HCT116 (cell line): ENCODE data around the gene CSTF3. TPM values are rescaled to one million over a fixed set of nuclear protein-coding genes. Genes with fewer than 3 reads are reported as not detected.

ENCODE experiments used
- ATAC-seq: fragments of 200-7000 bp; cut with Tn5 transposase; 2 replicates; pipeline ENCODE4 v1.9.1; 2020; ENCODE audit warnings: mild to moderate bottlenecking, moderate library complexity
- BruUV-seq: library from RNA; stranded (reverse); fragments of 400-500 nt; replicated peaks from 2 replicates; lab custom pipeline; 2021; lab: Mats Ljungman, UMichigan
- CTCF ChIA-PET: fragments of 300-600 bp; sonication (Branson Sonifier 250); formaldehyde crosslinking; loops from one replicate; lab custom pipeline; 2021; ENCODE audit warnings: antibody characterized with exemption; lab: Charles Lee
- POLR2A ChIA-PET: fragments of 300-600, 350-600 bp; sonication (Branson Sonifier 250); formaldehyde crosslinking; loops from one replicate; lab custom pipeline; 2021; ENCODE audit warnings: antibody characterized with exemption; lab: Charles Lee
- RAD21 ChIA-PET, 2 experiments: fragments of 300-600 bp; sonication (Branson Sonifier 250); formaldehyde crosslinking; loops; one replicate each; lab custom pipeline; 2023; ENCODE audit warnings: low total read pairs in 2 of 2; ENCODE audit not compliant: uncharacterized antibody in 2 of 2, unreplicated experiment in 2 of 2, low non-redundant PET in 1 of 2; lab: Charles Lee
- DNase-seq: peaks from one replicate; pipeline ENCODE4 v3.0.0-alpha.2; 2010; ENCODE audit warnings: low read depth, low spot score
- H2AFZ ChIP-seq: fragments of 200-600 bp; shearing (Covaris generic), sonication (generic); 2 replicates; pipeline ENCODE4 v1.6.1; 2017; ENCODE audit warnings: low read depth, mixed run types, mixed read lengths, antibody characterized with exemption, low read length; ENCODE audit not compliant: poor library complexity, severe bottlenecking
- H3K27ac ChIP-seq: 2 replicates; pipeline ENCODE4 v1.5.1; 2012; ENCODE audit warnings: low read depth, low read length
- H3K27me3 ChIP-seq: fragments of 200-600 bp; sonication (generic); 2 replicates; pipeline ENCODE4 v1.6.1; 2016; ENCODE audit warnings: mixed run types, low read length, mixed read lengths; ENCODE audit not compliant: insufficient read depth
- H3K36me3 ChIP-seq, 2 experiments: fragments of 200-500 bp in 1 of 2; fragments of 200-600 bp in 1 of 2; sonication (Bioruptor generic) in 1 of 2; sonication (generic) in 1 of 2; 2 replicates each; pipeline versions ENCODE4 v1.5.1 to v1.6.1; 2014 to 2016; ENCODE audit warnings: low read length in 2 of 2, inconsistent platforms in 1 of 2, mixed read lengths in 1 of 2, mixed run types in 1 of 2; ENCODE audit not compliant: insufficient read depth in 2 of 2, control insufficient read depth in 1 of 2
- H3K4me1 ChIP-seq, 2 experiments: fragments of 200-600 bp in 1 of 2; sonication (generic) in 1 of 2; 2 replicates each; pipeline versions ENCODE4 v1.5.1 to v1.6.1; 2012 to 2017; ENCODE audit warnings: low read length in 2 of 2, inconsistent platforms in 1 of 2, mild to moderate bottlenecking in 1 of 2, mixed read lengths in 1 of 2, mixed run types in 1 of 2, moderate library complexity in 1 of 2; ENCODE audit not compliant: insufficient read depth in 2 of 2, control insufficient read depth in 1 of 2
- H3K4me2 ChIP-seq: fragments of 200-600 bp; sonication (generic); 2 replicates; pipeline ENCODE4 v1.6.1; 2017; ENCODE audit warnings: mixed run types, low read length, mixed read lengths
- H3K4me3 ChIP-seq, 2 experiments: fragments of 200-600 bp in 1 of 2; sonication (generic) in 1 of 2; replicated peaks in 1 of 2; 2 replicates each; pipeline ENCODE4 v1.5.1; 2011 to 2016; ENCODE audit warnings: low read length in 2 of 2, control low read depth in 1 of 2, low read depth in 1 of 2, mild to moderate bottlenecking in 1 of 2, mixed read lengths in 1 of 2, mixed run types in 1 of 2
- H3K79me2 ChIP-seq: fragments of 200-600 bp; sonication (generic); 2 replicates; pipeline ENCODE4 v1.6.1; 2017; ENCODE audit warnings: mild to moderate bottlenecking, mixed run types, low read length, moderate library complexity, mixed read lengths; ENCODE audit not compliant: insufficient read depth
- H3K9ac ChIP-seq: fragments of 200-600 bp; sonication (generic); 2 replicates; pipeline ENCODE4 v1.6.1; 2016; ENCODE audit warnings: low read length, mixed read lengths
- H3K9me2 ChIP-seq: fragments of 200-600 bp; sonication (generic), shearing (Covaris generic); 2 replicates; pipeline ENCODE4 v1.6.1; 2017; ENCODE audit warnings: mixed run types, mild to moderate bottlenecking, moderate library complexity; ENCODE audit not compliant: insufficient read depth
- H3K9me3 ChIP-seq, 2 experiments: fragments of 200-500 bp in 1 of 2; fragments of 200-600 bp in 1 of 2; sonication (Bioruptor generic) in 1 of 2; sonication (generic) in 1 of 2; 2 replicates each; pipeline ENCODE4 v1.6.1; 2014 to 2017; ENCODE audit warnings: low read length in 2 of 2, mixed read lengths in 2 of 2, inconsistent platforms in 1 of 2, low read depth in 1 of 2, mild to moderate bottlenecking in 1 of 2, mixed run types in 1 of 2, moderate library complexity in 1 of 2; ENCODE audit not compliant: control insufficient read depth in 1 of 2, insufficient read depth in 1 of 2
- H4K20me1 ChIP-seq: fragments of 200-600 bp; sonication (generic), shearing (Covaris generic); 2 replicates; pipeline ENCODE4 v1.6.1; 2017; ENCODE audit warnings: mixed run types, mild to moderate bottlenecking, moderate library complexity; ENCODE audit not compliant: insufficient read depth
- CEBPB ChIP-seq: IDR thresholded peaks from 2 replicates; pipeline ENCODE4 v1.6.1; 2012; ENCODE audit warnings: low read depth
- CTCF ChIP-seq, 3 experiments: fragments of 200-600 bp in 1 of 3; sonication (generic) in 1 of 3; IDR thresholded peaks in 2 of 3; conservative IDR thresholded peaks in 1 of 3; 2 replicates each; pipeline ENCODE4 v1.5.1; 2012 to 2017; ENCODE audit warnings: low read depth in 2 of 3, low read length in 2 of 3, antibody characterized with exemption in 1 of 3, borderline replicate concordance in 1 of 3, control low read depth in 1 of 3, mild to moderate bottlenecking in 1 of 3, mixed read lengths in 1 of 3, mixed run types in 1 of 3, moderate library complexity in 1 of 3; ENCODE audit not compliant: insufficient read depth in 1 of 3
- EZH2 ChIP-seq: fragments of 200-600 bp; sonication (generic); IDR thresholded peaks from 2 replicates; pipeline ENCODE4 v1.6.1; 2017; ENCODE audit warnings: antibody characterized with exemption, mixed run types
- EZH2phosphoT487 ChIP-seq: fragments of 200-600 bp; IDR thresholded peaks from 2 replicates; pipeline ENCODE4 v1.6.1; 2018; ENCODE audit warnings: antibody characterized with exemption, borderline replicate concordance
- FOSL1 ChIP-seq: IDR thresholded peaks from 2 replicates; pipeline ENCODE4 v1.6.1; 2012; ENCODE audit warnings: low read depth
- MAX ChIP-seq: IDR thresholded peaks from 2 replicates; pipeline ENCODE4 v1.6.1; 2012
- YY1 ChIP-seq: IDR thresholded peaks from 2 replicates; pipeline ENCODE4 v1.6.1; 2011; ENCODE audit warnings: low read length, low read depth, moderate library complexity, mild to moderate bottlenecking; ENCODE audit not compliant: insufficient replicate concordance; ENCODE audit errors: extremely low read depth
- ZNF274 ChIP-seq: fragments of 200-500 bp; sonication (Bioruptor generic); IDR thresholded peaks from 2 replicates; pipeline ENCODE4 v1.6.1; 2014; ENCODE audit warnings: mild to moderate bottlenecking, low read depth, low read length, inconsistent platforms
- intact Hi-C: fragments of 100-400 bp; cut with micrococcal nuclease; formaldehyde crosslinking; loops from 2 replicates; pipeline ENCODE4 v1.10.0; 2022
- total RNA-seq: library from RNA; stranded (reverse); gene quantifications from one replicate; pipeline ENCODE4 v1.2.1, GENCODE V29; 2021; ENCODE audit not compliant: unreplicated experiment

CSTF3 gene
- total RNA-seq, 1 experiment from 2014 or later: 39.3 TPM

- POLR2A ChIA-PET: no interaction called here
- Histone ChIP-seq H3K27me3 (no peaks in the 10 kb centered on the region), H3K79me2 (no peaks in the 10 kb centered on the region; the same call in 1 of the 2 replicates), H3K4me2 (no peak overlapping the region), H3K27ac (no peak overlapping the region), H2AFZ (no peak overlapping the region), H3K4me1 (no peaks in the 10 kb centered on the region; a peak in 1 of 4 replicates), H3K9ac (no peak overlapping the region), H4K20me1 (no peaks in the 10 kb centered on the region), H3K9me2 (no peaks in the 10 kb centered on the region), H3K9me3 (no peaks in the 10 kb centered on the region), H3K36me3 (no peaks in the 10 kb centered on the region), H3K4me3 (no peak overlapping the region)
- RAD21 ChIA-PET: no interaction called here
- DNase-seq: no peak
- intact Hi-C loops: loop anchor here (5.0 to 10.0 kb wide), 2 partner anchors 174 to 656 kb away; no protein-coding TSS in a partner anchor
- no TSS peak for BruUV-seq
- CTCF ChIA-PET: no interaction called here
- no peak for ATAC-seq
- TF ChIP-seq EZH2 (no peak), CEBPB (no peak), YY1 (no peak), CTCF (IDR thresholded peaks at IDR 0.05 in 2 of 3, conservative IDR thresholded peaks at IDR 0.05 in 1 of 3; ENCODE audit: borderline replicate concordance in 1 of 3, insufficient read depth in 1 of 3, low read depth in 2 of 3, low read length in 2 of 3) (no peak), FOSL1 (no peak), EZH2phosphoT487 (no peak), MAX (no peak), ZNF274 (no peak)
Observed at GRCh38 chr11:33168709-33169200, 7.5 kb upstream of the CSTF3 start.
